Germinal center (tissue), 1 donor: Measurements from ENCODE around the gene CHD3.

ENCODE experiments used
- DNase-seq: peaks from one replicate; pipeline ENCODE4 v3.0.0; 2012; ENCODE audit warnings: mixed read lengths, low spot score

CHD3 gene

GRCh38 chr17:7894226-7894625, 5.6 kb downstream of the CHD3 start:
- DNase-seq: no peak

GRCh38 chr17:7894866-7895265, 6.3 kb downstream of the CHD3 start:
- DNase-seq: no peak

GRCh38 chr17:7897090-7897489, 8.5 kb downstream of the CHD3 start:
- no peak for DNase-seq

- no peak for DNase-seq
These were observed 9.2 kb downstream of the CHD3 start for GRCh38 chr17:7897773-7898172.

- DNase-seq: no peak
These were observed 14.8 kb downstream of the CHD3 start for GRCh38 chr17:7903154-7904103.

- DNase-seq: no peak
These were observed 20.5 kb downstream of the CHD3 start for GRCh38 chr17:7909089-7909488.

- DNase-seq: no peak
These were observed 21.7 kb downstream of the CHD3 start for GRCh38 chr17:7910281-7910680.

- DNase-seq: no peak
These were observed 22.1 kb downstream of the CHD3 start for GRCh38 chr17:7910711-7911110.

- no peak for DNase-seq
These were observed 22.5 kb downstream of the CHD3 start for GRCh38 chr17:7911116-7911515.

- DNase-seq: peak; percentile 62
These were observed 24.4 kb downstream of the CHD3 start for GRCh38 chr17:7912927-7913524.

GRCh38 chr17:7915179-7915610, 26.6 kb downstream of the CHD3 start:
- no peak for DNase-seq

GRCh38 chr17:7915611-7916384, 27.2 kb downstream of the CHD3 start, which contains the start of gene RNF227:
Gene RNF227 (minus strand): TSS chr17:7916289. CDS start chr17:7916195, 94 bp downstream.
- DNase-seq: peak; percentile 80

- DNase-seq: no peak
These were observed 27.7 kb downstream of the CHD3 start for GRCh38 chr17:7916385-7916682.

- DNase-seq: no peak
These were observed 28.2 kb downstream of the CHD3 start for GRCh38 chr17:7916808-7917207.

- no peak for DNase-seq
These were observed 33.8 kb downstream of the CHD3 start for GRCh38 chr17:7922269-7922844.

- peak; percentile 81 for DNase-seq
These were observed 34.4 kb downstream of the CHD3 start for GRCh38 chr17:7922845-7923628.

GRCh38 chr17:7927596-7927995, 39.0 kb downstream of the CHD3 start:
- no peak for DNase-seq

GRCh38 chr17:7929158-7930023, 40.8 kb downstream of the CHD3 start, which contains the start of gene KCNAB3:
Gene KCNAB3 (minus strand): TSS chr17:7929856. CDS start chr17:7929435, 421 bp downstream.
- DNase-seq: peak; percentile 88

- no peak for DNase-seq
These were observed 42.4 kb downstream of the CHD3 start for GRCh38 chr17:7930841-7931631.
